GM23338 (cell line): Measurements from ENCODE around the gene ABCD1. TPM values are rescaled to one million over a fixed set of nuclear protein-coding genes. Genes with fewer than 3 reads are reported as not detected.

Experiments used
- ATAC-seq: fragments of 200-7000 bp; cut with Tn5 transposase; 3 replicates; pipeline ENCODE4 v1.9.1; 2020
- DNase-seq: peaks from one replicate; pipeline ENCODE4 v3.0.0-alpha.2; 2015; ENCODE audit warnings: low spot score
- H2AFZ ChIP-seq: fragments of 200-600 bp; sonication (generic); 2 replicates; pipeline ENCODE4 v1.8.0; 2016; ENCODE audit warnings: antibody characterized with exemption, mild to moderate bottlenecking, moderate library complexity
- H3F3A ChIP-seq: fragments of 200-600 bp; sonication (generic); replicated peaks from 2 replicates; pipeline ENCODE4 v1.8.0; 2017; ENCODE audit warnings: antibody characterized with exemption, mixed run types, low read depth
- H3K27ac ChIP-seq: fragments of 200-600 bp; sonication (generic); 2 replicates; pipeline ENCODE4 v1.6.1; 2016; ENCODE audit warnings: low read depth
- H3K27me3 ChIP-seq: fragments of 200-600 bp; sonication (generic); 2 replicates; pipeline ENCODE4 v1.8.0; 2016; ENCODE audit warnings: mild to moderate bottlenecking, mixed run types, moderate library complexity; ENCODE audit not compliant: insufficient read depth
- H3K36me3 ChIP-seq: fragments of 200-600 bp; sonication (generic); 2 replicates; pipeline ENCODE4 v1.8.0; 2016; ENCODE audit warnings: mild to moderate bottlenecking; ENCODE audit not compliant: insufficient read depth
- H3K4me1 ChIP-seq: fragments of 200-600 bp; sonication (generic); 2 replicates; pipeline ENCODE4 v1.8.0; 2016; ENCODE audit warnings: mild to moderate bottlenecking, moderate library complexity; ENCODE audit not compliant: insufficient read depth
- H3K4me2 ChIP-seq: fragments of 200-600 bp; sonication (generic); 2 replicates; pipeline ENCODE4 v1.7.1; 2017; ENCODE audit warnings: mixed run types
- H3K4me3 ChIP-seq: fragments of 200-600 bp; sonication (generic); 2 replicates; pipeline ENCODE4 v1.6.1; 2016; ENCODE audit warnings: mixed run types
- H3K79me2 ChIP-seq: fragments of 200-600 bp; sonication (generic); replicated peaks from 2 replicates; pipeline ENCODE4 v1.8.0; 2017; ENCODE audit warnings: mild to moderate bottlenecking; ENCODE audit not compliant: insufficient read depth
- H3K9me2 ChIP-seq: fragments of 200-600 bp; sonication (generic); 2 replicates; pipeline ENCODE4 v1.8.0; 2017; ENCODE audit not compliant: insufficient read depth
- H4K20me1 ChIP-seq: fragments of 200-600 bp; sonication (generic); replicated peaks from 2 replicates; pipeline ENCODE4 v1.8.0; 2017; ENCODE audit warnings: mild to moderate bottlenecking; ENCODE audit not compliant: insufficient read depth
- H3K27ac Mint-ChIP-seq: 2 replicates; pipeline ENCODE4 v1.8.0; 2020; ENCODE audit warnings: inconsistent platforms, mild to moderate bottlenecking, moderate library complexity, mixed read lengths
- H3K27me3 Mint-ChIP-seq: 3 replicates; pipeline ENCODE4 v1.8.0; 2022; ENCODE audit warnings: low read depth, mild to moderate bottlenecking, moderate library complexity, mixed read lengths, inconsistent platforms; ENCODE audit not compliant: insufficient read depth, poor library complexity
- H3K36me3 Mint-ChIP-seq: 3 replicates; pipeline ENCODE4 v1.8.0; 2021; ENCODE audit warnings: low read depth, mild to moderate bottlenecking, inconsistent platforms, moderate library complexity, mixed read lengths
- H3K4me1 Mint-ChIP-seq: 3 replicates; pipeline ENCODE4 v1.8.0; 2020; ENCODE audit warnings: mild to moderate bottlenecking, inconsistent platforms, mixed read lengths
- H3K4me3 Mint-ChIP-seq: 3 replicates; pipeline ENCODE4 v1.8.0; 2021; ENCODE audit warnings: moderate library complexity, mild to moderate bottlenecking, inconsistent platforms, mixed read lengths
- H3K9me3 Mint-ChIP-seq: 3 replicates; pipeline ENCODE4 v1.8.0; 2020; ENCODE audit warnings: moderate library complexity, mild to moderate bottlenecking, inconsistent platforms, mixed read lengths
- CREB1 ChIP-seq: fragments of 250-450 bp; sonication (Bioruptor Pico); IDR thresholded peaks from 2 replicates; pipeline ENCODE4 v1.5.0; 2020; ENCODE audit warnings: low read depth, mild to moderate bottlenecking, moderate library complexity
- CTCF ChIP-seq, 2 experiments: fragments of 200-600 bp in 1 of 2; sonication (generic) in 1 of 2; conservative IDR thresholded peaks; 2 replicates each; pipeline versions ENCODE4 v1.5.1 to v1.6.1; 2016 to 2017; ENCODE audit warnings: antibody characterized with exemption in 2 of 2, low read depth in 2 of 2, mild to moderate bottlenecking in 2 of 2, moderate library complexity in 1 of 2
- ETS1 ChIP-seq: IDR thresholded peaks from 2 replicates; pipeline ENCODE4 v1.6.1; 2016; ENCODE audit warnings: antibody characterized with exemption
- EZH2 ChIP-seq: fragments of 200-600 bp; sonication (generic); IDR thresholded peaks from one replicate; pipeline ENCODE4 v1.8.0; 2017; ENCODE audit warnings: antibody characterized with exemption, mild to moderate bottlenecking, low read depth; ENCODE audit not compliant: unreplicated experiment
- EZH2phosphoT487 ChIP-seq: fragments of 200-600 bp; sonication (generic); IDR thresholded peaks from one replicate; pipeline ENCODE4 v1.8.1; 2018; ENCODE audit warnings: antibody characterized with exemption; ENCODE audit not compliant: unreplicated experiment
- JUNB ChIP-seq: IDR thresholded peaks from one replicate; pipeline ENCODE4 v1.6.1; 2016; ENCODE audit warnings: antibody characterized with exemption; ENCODE audit not compliant: unreplicated experiment
- NANOG ChIP-seq: IDR thresholded peaks from 2 replicates; pipeline ENCODE4 v1.6.1; 2016; ENCODE audit warnings: antibody characterized with exemption, borderline replicate concordance
- POLR2AphosphoS5 ChIP-seq: IDR thresholded peaks from 2 replicates; pipeline ENCODE4 v1.6.1; 2016; ENCODE audit warnings: antibody characterized with exemption, low read depth
- REST ChIP-seq: IDR thresholded peaks from one replicate; pipeline ENCODE4 v1.6.1; 2018; ENCODE audit warnings: antibody characterized with exemption; ENCODE audit not compliant: unreplicated experiment
- STAT1 ChIP-seq: IDR thresholded peaks from one replicate; pipeline ENCODE4 v1.6.1; 2016; ENCODE audit warnings: antibody characterized with exemption; ENCODE audit not compliant: unreplicated experiment
- ZNF114 ChIP-seq: fragments of 250-450 bp; sonication (Bioruptor Pico); IDR thresholded peaks from 2 replicates; pipeline ENCODE4 v1.5.0; 2020; ENCODE audit warnings: mild to moderate bottlenecking, moderate library complexity
- ZNF331 ChIP-seq: fragments of 250-450 bp; sonication (Bioruptor Pico); IDR thresholded peaks from 2 replicates; pipeline ENCODE4 v1.5.0; 2020; ENCODE audit warnings: low read depth, mild to moderate bottlenecking, moderate library complexity
- ZNF462 ChIP-seq: fragments of 250-450 bp; sonication (Bioruptor Pico); IDR thresholded peaks from 2 replicates; pipeline ENCODE4 v1.5.0; 2020; ENCODE audit warnings: mild to moderate bottlenecking, moderate library complexity
- polyA plus RNA-seq: library from polyadenylated mRNA; unstranded; fragments of >200 nt; fragmentation: Nextera tagmentation; extraction: Ambion mirVana; gene quantifications from 2 replicates; pipeline ENCODE4 v1.2.1, GENCODE V29; 2016
- total RNA-seq: library from RNA; depleted of rRNA; stranded (reverse); fragments of >200 nt; shearing (Covaris generic); gene quantifications from 2 replicates; pipeline ENCODE4 v1.2.3, GENCODE V29; 2014

ABCD1 gene
- total and polyA plus RNA-seq, 2 experiments from 2014 or later: 2.4 to 8.9 TPM

GRCh38 chrX:153764786-153765137 is 40.1 kb downstream of the ABCD1 start:
- Histone ChIP-seq H3K4me3 (no peak overlapping the region), H3F3A (no peaks in the 10 kb centered on the region), H3K4me2 (no peak overlapping the region), H3K27ac (no peak overlapping the region), H3K27me3 (no peaks in the 10 kb centered on the region), H3K4me1 (no peaks in the 10 kb centered on the region), H3K36me3 (no peaks in the 10 kb centered on the region), H2AFZ (no peak overlapping the region), H4K20me1 (no peaks in the 10 kb centered on the region), H3K79me2 (no peaks in the 10 kb centered on the region), H3K9me2 (no peaks in the 10 kb centered on the region)
- Mint-ChIP-seq H3K27me3 (peaks cover 6% of the 10 kb centered on the region), H3K9me3 (no peaks in the 10 kb centered on the region), H3K27ac (no peak overlapping the region), H3K4me3 (no peak overlapping the region), H3K36me3 (no peaks in the 10 kb centered on the region), H3K4me1 (peaks cover 5% of the 10 kb centered on the region; the same call in 2 of the 3 replicates)
- ATAC-seq (no peak), DNase-seq (no peak)
- TF ChIP-seq EZH2phosphoT487 (no peak), ZNF331 (CRISPR knock-in tag) (no peak), JUNB (no peak), ETS1 (no peak), REST (no peak), NANOG (no peak), POLR2AphosphoS5 (no peak), CREB1 (no peak), ZNF114 (no peak), ZNF462 (CRISPR knock-in tag) (no peak), CTCF (conservative IDR thresholded peaks at IDR 0.05; ENCODE audit: low read depth in 2 of 2) (no peak), EZH2 (no peak), STAT1 (no peak)
